KG1 (cell line): ENCODE data around the gene CFD.
"Not testable (repeated sequence)": the region's sequence is repeated elsewhere in the genome, so short reads cannot be mapped to it uniquely, and the experiment has no call there.

Experiments used
- DNase-seq: peaks from one replicate; lab custom pipeline; 2025; lab: John Stamatoyannopoulos, UW

Gene CFD

DNA sequence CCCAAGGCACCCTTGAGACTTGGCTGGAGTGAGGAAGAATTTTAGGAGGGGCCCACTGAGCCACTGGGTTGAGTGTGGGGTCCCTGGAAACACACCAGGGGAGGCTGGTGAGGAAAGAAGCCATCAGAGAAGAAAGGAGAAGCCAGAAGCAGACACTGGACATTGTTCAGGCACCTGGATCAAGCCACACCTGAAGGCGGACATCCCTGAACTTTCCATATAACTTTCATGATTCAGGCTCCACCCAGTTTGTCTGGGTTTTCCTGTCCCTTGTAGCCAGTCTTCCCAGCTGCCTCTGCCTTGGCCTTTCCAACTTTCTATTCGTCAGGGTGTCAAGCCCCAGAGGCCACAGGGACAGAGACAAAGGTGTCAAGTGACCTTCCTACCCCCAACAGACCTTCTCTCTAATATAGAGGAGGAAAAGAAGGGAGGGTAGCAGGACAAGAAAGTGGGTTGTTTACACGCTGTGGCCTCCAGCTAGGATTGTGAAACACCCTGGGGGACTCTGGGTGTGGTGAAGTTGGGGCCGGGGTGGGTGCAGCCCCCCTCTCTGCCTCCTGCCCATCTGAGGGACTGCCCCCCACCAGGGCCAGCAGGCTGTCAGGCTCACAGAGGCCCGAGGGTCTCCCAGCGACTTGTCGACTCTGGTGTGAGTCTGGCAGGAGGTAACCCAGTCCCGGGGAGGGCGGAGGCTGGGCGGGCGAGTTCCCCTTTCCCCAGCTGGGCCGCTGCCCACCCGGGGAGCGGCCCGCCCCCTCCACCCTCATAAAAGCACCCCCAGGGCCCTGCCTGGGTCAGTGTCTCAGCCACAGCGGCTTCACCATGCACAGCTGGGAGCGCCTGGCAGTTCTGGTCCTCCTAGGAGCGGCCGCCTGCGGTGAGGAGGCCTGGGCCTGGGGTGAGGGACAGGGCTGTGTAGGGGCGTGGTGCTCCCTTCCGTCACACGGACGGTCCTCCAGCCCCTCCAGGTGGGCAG is at the start of gene CFD:
CFD (plus strand) TSS at position 797 of the 976 bp plus-strand sequence; CDS start at position 823, 26 bp downstream.
- no peak for DNase-seq

DNA sequence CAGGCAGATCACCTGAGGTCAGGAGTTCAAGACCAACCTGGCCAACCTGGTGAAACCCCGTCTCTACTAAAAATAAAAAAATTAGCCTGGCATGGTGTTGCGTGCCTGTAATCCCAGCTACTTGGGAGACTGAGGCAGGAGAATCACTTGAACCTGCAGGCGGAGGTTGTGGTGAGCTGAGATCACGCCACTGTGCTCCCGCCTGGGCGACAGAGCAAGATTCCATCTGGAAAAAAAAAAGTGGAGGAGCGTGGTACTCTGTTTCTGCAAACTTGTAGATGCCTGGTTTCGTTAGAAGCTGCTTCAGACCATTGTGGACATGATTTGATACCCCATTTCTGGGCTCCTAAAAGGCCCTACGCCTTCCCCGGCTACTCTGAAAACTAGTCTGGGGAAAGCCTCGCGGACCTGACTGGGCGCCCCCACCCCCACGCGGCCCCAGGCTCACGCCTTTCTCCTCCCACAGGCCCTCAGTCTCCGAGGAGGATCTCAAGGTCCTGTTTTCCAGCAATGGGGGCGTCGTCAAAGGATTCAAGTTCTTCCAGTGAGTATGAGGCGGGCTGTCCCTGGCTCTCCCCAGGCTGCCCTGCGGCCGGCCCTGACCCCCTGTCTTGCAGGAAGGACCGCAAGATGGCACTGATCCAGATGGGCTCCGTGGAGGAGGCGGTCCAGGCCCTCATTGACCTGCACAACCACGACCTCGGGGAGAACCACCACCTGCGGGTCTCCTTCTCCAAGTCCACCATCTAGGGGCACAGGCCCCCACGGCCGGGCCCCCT is 49.2 kb upstream of the CFD start:
- no peak for DNase-seq

DNA sequence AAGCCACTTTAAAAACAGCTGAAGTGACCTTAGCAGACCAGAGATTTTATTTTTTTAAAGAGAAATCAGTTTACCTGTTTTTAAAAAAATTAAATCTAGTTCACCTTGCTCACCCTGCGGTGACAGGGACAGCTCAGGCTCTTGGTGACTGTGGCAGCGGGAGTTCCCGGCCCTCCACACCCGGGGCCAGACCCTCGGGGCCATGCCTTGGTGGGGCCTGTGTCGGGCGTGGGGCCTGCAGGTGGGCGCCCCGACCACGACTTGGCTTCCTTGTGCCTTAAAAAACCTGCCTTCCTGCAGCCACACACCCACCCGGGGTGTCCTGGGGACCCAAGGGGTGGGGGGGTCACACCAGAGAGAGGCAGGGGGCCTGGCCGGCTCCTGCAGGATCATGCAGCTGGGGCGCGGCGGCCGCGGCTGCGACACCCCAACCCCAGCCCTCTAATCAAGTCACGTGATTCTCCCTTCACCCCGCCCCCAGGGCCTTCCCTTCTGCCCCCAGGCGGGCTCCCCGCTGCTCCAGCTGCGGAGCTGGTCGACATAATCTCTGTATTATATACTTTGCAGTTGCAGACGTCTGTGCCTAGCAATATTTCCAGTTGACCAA is 48.5 kb upstream of the CFD start:
- DNase-seq: no peak

DNA sequence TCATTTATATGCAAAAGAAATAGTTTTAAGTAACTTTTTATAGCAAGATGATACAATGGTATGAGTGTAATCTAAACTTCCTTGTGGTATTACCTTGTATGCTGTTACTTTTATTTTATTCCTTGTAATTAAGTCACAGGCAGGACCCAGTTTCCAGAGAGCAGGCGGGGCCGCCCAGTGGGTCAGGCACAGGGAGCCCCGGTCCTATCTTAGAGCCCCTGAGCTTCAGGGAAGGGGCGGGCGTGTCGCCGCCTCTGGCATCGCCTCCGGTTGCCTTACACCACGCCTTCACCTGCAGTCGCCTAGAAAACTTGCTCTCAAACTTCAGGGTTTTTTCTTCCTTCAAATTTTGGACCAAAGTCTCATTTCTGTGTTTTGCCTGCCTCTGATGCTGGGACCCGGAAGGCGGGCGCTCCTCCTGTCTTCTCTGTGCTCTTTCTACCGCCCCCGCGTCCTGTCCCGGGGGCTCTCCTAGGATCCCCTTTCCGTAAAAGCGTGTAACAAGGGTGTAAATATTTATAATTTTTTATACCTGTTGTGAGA is 47.9 kb upstream of the CFD start:
- no peak for DNase-seq

DNA sequence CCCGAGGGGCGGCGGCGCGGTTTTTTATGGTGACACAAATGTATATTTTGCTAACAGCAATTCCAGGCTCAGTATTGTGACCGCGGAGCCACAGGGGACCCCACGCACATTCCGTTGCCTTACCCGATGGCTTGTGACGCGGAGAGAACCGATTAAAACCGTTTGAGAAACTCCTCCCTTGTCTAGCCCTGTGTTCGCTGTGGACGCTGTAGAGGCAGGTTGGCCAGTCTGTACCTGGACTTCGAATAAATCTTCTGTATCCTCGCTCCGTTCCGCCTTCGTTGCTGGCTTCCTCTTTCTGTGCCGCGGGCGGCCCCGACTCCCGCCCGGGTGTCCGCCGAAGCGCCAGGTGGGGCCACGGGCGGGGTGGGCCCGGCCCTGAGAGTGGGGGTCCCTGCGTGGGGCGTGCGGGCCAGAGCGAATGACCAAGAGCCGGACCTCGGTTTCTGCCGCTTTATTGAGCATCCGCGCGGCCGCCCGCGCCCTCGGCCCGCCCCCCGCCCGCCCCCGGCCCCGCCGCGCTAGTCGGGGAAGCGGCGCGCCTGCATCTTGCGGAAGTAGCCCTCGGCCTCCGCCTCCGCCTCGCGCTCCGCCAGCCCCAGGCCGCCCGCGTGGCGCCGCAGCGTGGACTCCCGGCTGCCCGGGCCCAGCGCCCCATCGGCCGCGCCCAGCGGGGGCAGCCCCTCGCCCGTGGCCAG is 47.3 kb upstream of the CFD start:
- DNase-seq: no peak

DNA sequence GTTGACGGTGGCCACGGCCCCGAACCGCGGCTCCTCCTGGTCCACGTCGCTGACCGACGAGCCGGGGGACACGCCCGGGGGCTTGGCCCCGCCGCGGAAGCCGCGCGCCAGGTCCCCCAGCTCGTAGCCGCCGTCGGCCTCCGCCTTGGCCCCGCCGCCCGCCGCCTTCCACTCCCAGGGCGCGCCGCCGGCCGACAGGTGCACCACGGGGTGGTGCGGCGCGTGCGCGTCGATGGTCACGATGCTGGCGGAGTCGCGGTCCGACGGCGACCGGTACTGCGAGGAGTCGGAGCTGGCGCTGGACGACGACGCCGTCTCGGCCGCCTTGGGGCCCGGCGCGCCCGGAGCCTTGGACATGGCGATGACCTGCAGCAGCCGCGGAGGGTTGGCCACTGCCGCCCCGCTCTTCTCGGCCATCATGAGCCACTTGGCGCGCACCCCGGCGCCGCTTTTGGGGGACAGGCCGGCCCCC is 46.7 kb upstream of the CFD start:
- no peak for DNase-seq

DNA sequence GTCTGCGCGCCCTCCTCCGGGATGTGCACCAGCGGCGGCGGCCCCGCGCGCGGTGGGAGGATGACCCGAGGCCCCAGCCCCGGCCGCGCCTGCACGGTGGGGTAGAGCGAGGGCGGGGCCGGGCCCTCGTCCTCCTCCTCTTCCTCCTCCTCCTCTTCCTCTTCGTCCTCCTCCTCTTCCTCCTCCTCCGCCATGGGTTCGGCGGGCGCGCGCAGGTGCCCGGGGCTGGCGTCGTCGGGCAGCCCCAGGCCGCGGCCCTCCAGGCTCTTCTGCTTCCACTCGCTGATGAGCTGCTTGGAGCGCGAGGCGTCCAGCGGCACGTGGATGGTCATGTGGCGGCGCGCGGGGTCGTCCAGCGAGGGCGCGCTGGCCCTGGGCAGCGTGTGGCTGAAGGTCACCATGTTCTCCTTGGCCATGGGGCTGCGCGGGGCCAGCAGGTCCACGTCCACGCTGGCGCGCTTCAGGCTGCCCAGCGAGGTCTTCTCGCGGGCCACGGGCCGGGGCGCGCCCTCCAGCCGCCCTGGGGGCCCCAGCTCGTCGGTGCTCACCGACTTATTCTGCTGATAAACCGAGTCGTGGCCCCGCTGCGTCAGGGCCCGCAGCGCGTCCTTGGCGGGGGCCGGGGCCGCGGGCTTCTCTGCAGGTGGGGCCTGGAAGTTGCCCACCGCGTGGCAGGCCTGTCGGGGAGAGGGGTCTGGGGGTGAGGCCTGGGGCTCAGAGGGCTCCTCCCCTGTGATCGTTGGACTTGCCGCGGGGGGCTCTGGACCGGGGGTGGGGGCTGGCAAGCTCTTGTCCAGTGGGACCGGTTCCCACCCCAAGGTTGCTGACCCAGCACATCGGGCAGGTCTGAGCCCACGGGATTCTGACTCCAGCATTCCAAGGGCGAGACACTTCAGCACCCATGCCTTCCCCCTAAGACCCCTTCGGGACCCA is 46.0 kb upstream of the CFD start:
- no peak for DNase-seq

DNA sequence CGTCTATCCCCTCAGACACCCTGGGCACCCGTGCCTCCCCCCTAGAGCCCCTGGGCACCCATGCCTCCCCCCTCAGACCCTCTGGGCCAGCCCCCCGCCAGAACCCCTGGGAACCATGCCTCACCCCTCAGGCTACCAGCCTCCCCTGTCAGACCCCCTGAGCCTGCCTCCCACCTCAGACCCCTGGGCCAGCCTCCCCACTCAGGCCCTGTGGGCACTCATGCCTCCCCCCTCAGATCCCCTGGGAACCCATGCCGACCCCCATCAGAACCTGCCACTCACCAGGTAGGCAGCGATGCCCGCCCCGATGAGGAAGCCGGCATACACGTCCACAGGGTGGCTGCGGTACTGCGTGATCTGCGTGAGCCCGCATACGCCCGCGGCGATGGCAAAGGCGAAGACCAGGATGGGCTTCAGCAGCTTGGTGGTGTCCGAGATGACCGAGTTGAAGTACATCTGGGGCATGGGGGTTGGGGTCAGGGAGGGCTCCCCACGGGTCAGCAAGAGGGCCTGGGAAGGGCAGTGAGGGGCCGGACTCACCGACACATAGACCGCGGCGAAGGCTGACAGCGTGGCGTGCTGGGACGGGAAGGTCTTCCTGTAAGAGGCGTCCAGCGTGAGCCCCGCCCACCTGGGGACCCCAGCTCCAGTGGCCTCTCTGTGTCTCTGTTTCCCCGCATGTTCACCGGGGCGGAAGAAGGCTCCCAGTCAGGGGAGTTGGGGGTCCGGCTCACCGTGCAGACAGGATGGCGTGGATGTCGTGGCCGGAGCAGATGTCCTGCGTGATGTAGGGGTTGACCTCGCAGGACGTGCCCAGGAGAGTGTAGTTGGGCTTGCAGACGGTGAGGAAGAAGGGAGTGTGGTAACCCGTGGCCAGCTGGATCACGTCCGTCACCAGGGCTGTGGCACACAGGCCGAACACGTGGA is 45.0 kb upstream of the CFD start:
- DNase-seq: no peak

DNA sequence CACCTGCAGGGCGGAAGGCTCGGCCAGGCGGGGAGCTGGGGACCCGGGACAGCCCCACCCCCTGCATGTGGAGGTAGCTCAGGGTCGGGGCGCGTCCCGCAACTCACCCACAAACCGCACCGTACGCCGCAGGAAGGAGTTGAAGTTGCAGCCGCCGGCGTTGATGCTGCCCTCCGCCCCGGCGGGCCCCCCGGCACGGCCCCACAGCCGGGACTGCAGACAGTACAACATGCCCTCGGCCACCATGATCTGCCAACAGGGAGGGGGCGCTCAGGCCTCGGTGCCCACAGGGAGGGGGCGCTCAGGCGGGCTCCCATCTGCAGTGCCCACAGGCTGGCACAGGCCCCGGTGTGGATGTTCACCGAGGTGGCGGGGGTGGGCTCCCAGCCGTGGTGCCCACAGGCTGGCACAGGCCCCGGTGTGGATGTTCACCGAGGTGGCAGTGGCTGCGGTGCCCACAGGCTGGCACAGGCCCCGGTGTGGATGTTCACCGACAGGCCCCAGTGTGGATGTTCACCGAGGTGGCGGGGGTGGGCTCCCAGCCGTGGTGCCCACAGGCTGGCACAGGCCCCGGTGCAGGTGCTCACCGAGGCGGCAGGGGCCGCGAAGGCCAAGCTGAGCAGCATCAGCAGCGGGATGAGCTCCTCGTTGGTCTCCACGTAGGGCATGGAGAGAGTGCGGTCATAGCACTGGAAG is 44.2 kb upstream of the CFD start:
- DNase-seq: no peak

GRCh38 chr19:815775-816499 is 43.5 kb upstream of the CFD start:
- no peak for DNase-seq

GRCh38 chr19:816500-816857 is 43.0 kb upstream of the CFD start:
- no peak for DNase-seq

DNA sequence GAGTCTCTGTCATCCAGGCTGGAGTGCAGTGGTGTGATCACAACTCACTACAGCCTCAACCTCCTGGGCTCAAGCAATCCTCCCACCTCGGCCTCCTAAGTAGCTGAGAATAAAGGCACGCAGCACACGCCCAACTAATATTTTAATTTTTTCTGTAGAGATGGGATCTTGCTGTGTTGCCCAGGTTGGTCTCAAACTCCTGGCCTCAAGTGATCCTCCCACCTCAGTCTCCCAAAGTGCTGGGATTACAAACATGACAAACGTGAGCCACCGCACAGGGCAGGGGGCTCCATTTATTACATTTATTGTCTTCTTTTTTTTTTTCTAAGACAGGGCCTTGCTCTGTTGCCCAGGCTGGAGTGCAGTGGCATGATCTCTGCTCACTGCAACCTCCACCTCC is 39.3 kb upstream of the CFD start:
- not testable (repeated sequence) for DNase-seq

DNA sequence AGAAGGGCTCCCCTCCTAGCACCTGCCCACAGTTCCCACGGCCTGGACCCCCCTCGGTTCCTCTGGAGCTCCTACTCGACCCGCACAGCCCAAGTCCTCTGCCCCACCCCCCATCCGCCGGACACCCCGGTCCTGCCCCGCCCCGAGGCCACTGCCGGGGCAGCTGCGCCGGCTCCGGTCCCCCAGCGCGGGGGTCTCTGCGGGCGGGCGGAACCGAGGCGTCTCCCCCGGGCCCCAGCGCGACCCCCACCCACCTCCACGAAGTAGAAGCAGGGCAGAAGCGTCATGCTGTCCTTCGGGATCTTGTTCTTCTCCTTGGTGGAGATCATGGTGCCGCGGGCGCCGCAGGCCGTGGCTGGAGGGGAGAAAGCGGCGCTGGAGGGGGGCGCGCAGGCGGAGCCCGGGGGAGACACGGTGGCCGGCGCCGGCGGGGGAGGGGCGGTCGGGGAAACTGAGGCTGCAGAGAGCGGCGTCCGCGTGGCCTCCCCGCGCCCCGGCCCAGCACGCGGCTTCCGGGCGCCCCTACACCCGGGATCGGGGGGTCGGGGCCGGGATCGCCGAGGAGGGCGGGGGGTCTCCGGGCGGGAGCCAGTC is 38.1 kb upstream of the CFD start:
- DNase-seq: no peak

- no peak for DNase-seq
Measured at GRCh38 chr19:821825-822503, 37.5 kb upstream of the CFD start, which contains the start of gene PLPPR3. Gene PLPPR3, minus strand, starts transcription at chr19:821955. Its CDS starts 396 bp downstream, at chr19:821559.

DNA sequence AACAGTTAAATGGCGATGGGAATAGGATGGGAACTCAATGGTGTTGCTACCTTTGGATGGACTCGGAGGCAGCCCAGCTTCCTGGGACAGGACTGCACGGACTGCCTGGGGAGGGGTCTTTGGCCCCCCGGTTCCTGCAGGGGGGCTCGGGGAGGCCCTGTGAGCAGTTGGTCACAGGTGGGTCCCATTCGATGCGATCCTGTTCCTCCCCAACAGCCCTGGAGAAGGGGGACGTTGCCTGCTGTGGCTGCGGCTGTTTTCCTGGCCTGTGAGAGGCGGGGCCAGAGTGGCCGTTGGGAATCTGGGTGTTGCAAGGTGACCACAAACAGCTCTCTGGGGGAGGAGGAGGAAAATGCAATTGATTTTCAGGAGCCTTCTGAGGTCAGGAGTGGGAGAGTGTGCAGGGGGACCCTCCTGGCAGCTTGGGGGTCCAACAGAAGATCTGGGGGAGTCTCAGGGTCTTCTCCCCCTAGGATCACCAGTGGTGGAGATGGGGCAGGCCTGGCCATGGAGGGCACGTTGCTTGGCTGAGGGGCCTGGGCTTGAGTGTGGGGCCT is 35.8 kb upstream of the CFD start:
- no peak for DNase-seq

DNA sequence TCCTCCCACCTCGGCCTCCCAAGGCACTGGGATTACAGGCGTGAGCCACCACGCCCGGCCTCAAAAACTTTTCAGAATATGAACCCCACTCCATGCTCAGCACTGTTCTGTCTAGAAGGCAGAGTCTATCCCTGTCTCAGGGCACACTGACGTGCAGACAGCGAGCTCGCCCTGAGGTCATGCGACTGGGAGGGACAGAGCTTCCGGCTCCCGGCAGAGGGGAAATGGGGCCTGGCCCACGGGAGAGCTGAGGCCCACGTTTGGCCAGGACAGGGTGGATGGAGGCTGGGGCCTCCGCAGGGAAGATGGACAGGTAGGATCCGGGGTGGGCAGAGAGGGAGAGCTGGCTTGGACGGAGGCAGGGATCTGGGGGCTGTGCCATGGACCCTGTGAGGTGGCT is 34.6 kb upstream of the CFD start:
- no peak for DNase-seq
